Uterus (tissue), 4 donors: ENCODE data around the gene CSTF1. TPM values are rescaled to one million over a fixed set of nuclear protein-coding genes. Genes with fewer than 3 reads are reported as not detected.

Experiments
- DNase-seq, 2 donors: peaks; one replicate each; pipeline ENCODE4 v3.0.0-alpha.2; 2019 to 2020
- H3K27ac ChIP-seq, 2 donors: fragments of 200-600 bp; sonication (generic); 1 replicate in 1 of 2; 2 replicates in 1 of 2; pipeline ENCODE4 v1.5.1; 2016 to 2018
- H3K27me3 ChIP-seq, 2 donors: fragments of 200-600 bp; sonication (generic); one replicate each; pipeline ENCODE4 v1.5.1; 2018 to 2019; ENCODE audit warnings: control low read depth in 1 of 2
- H3K36me3 ChIP-seq, 2 donors: fragments of 200-600 bp; sonication (generic); one replicate each; pipeline ENCODE4 v1.5.1; 2019; ENCODE audit warnings: control low read depth in 1 of 2
- H3K4me1 ChIP-seq, 2 donors: fragments of 200-600 bp; sonication (generic); one replicate each; pipeline ENCODE4 v1.5.1; 2018 to 2019; ENCODE audit warnings: control low read depth in 1 of 2
- H3K4me3 ChIP-seq, 2 donors: fragments of 200-600 bp; sonication (generic); 1 replicate in 1 of 2; 2 replicates in 1 of 2; pipeline ENCODE4 v1.5.1; 2018 to 2019; ENCODE audit warnings: mild to moderate bottlenecking in 1 of 2
- H3K9me3 ChIP-seq, 2 donors: fragments of 200-600 bp; sonication (generic); one replicate each; pipeline ENCODE4 v1.5.1; 2019; ENCODE audit warnings: control low read depth in 1 of 2
- CTCF ChIP-seq, 4 experiments: fragments of 200-600 bp in 2 of 4; fragments of 450-650 bp in 2 of 4; sonication (generic) in 2 of 4; IDR thresholded peaks; one replicate each; pipeline ENCODE4 v1.5.1; 2016 to 2019; ENCODE audit warnings: antibody characterized with exemption in 4 of 4, mild to moderate bottlenecking in 2 of 4, moderate library complexity in 1 of 4
- POLR2A ChIP-seq, 2 donors: fragments of 450-650 bp; IDR thresholded peaks; one replicate each; pipeline ENCODE4 v1.6.1; 2016; ENCODE audit warnings: antibody characterized with exemption in 2 of 2, mild to moderate bottlenecking in 1 of 2, moderate library complexity in 1 of 2
- intact Hi-C: fragments of 100-400 bp; cut with DNase I; formaldehyde crosslinking; loops from one replicate; pipeline ENCODE4 v1.15.1; 2023; ENCODE audit warnings: low total_unique reads
- total RNA-seq, 4 donors: library from RNA; depleted of rRNA in 3 of 4; stranded (reverse); fragments of >200 nt in 3 of 4; gene quantifications; one replicate each; pipeline versions ENCODE4 v1.1.0 to v1.2.4, GENCODE V29; 2014 to 2023
- donor health status: DM: yes; HTN: yes; CAD: no.

Gene CSTF1
- total RNA-seq, 4 donors from 2014 or later, result 20.9 to 44.0 (median 29.9) TPM

- H3K9me3 ChIP-seq, result no peaks in the 10 kb centered on the region
- no peak overlapping the region for H3K4me3 ChIP-seq
- no peaks in the 10 kb centered on the region for H3K4me1 ChIP-seq
- H3K27ac ChIP-seq, result no peak overlapping the region
- H3K36me3 ChIP-seq, result no peaks in the 10 kb centered on the region
- TF ChIP-seq POLR2A (IDR thresholded peaks at IDR 0.05) (no peak), CTCF (IDR thresholded peaks at IDR 0.05) (no peak)
- DNase-seq, result no peak
- intact Hi-C loops, result no loop called here
- H3K27me3 ChIP-seq, result no peaks in the 10 kb centered on the region
Measured at GRCh38 chr20:56380375-56380774, 12.1 kb upstream of the CSTF1 start.

- no peak for TF ChIP-seq POLR2A (IDR thresholded peaks at IDR 0.05)
- no peak for TF ChIP-seq CTCF (IDR thresholded peaks at IDR 0.05)
- Histone ChIP-seq H3K4me1 (no peaks in the 10 kb centered on the region), H3K9me3 (no peaks in the 10 kb centered on the region), H3K36me3 (no peaks in the 10 kb centered on the region), H3K27me3 (no peaks in the 10 kb centered on the region), H3K27ac (no peak overlapping the region), H3K4me3 (no peak overlapping the region)
- DNase-seq, result no peak
- intact Hi-C loops, result no loop called here
Measured at GRCh38 chr20:56381501-56381900, 10.9 kb upstream of the CSTF1 start.

DNA sequence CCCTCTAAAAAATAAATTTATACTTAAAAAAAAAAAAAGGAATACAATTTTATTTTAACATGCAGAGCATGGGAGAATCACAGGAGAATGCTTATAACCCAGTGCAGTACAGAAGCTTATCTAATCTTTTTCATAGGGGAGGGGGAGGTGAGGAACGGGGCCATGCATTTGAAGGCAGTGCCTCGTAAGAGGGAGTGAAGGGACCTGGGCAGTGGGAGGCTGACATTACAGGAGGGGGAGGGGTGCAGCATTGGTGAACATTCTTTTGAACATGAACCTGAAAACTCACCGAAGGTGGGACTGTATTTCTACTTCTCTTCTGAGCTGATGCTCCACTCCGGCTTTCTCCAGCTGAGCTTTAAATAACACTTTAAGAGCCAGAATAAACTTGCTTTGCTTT, 9.7 kb upstream of the CSTF1 start:
- H3K27ac ChIP-seq, result no peak overlapping the region
- TF ChIP-seq CTCF (IDR thresholded peaks at IDR 0.05) (no peak), POLR2A (IDR thresholded peaks at IDR 0.05) (no peak)

GRCh38 chr20:56383334-56383733, 9.1 kb upstream of the CSTF1 start:
- Histone ChIP-seq H3K36me3 (no peaks in the 10 kb centered on the region), H3K9me3 (no peaks in the 10 kb centered on the region), H3K4me3 (no peak overlapping the region), H3K4me1 (no peaks in the 10 kb centered on the region), H3K27ac (no peak overlapping the region), H3K27me3 (no peaks in the 10 kb centered on the region)
- TF ChIP-seq POLR2A (IDR thresholded peaks at IDR 0.05) (no peak), CTCF (IDR thresholded peaks at IDR 0.05) (no peak)
- DNase-seq, result no peak
- intact Hi-C loops, result no loop called here

More for the DNA sequence above, 9.7 kb upstream of the CSTF1 start:
- no peak overlapping the region for H3K4me3 ChIP-seq
- H3K4me1 ChIP-seq, result no peaks in the 10 kb centered on the region
- no peaks in the 10 kb centered on the region for H3K36me3 ChIP-seq
- H3K27me3 ChIP-seq, result no peaks in the 10 kb centered on the region
- intact Hi-C loops, result no loop called here
- no peaks in the 10 kb centered on the region for H3K9me3 ChIP-seq
- no peak for DNase-seq

DNA sequence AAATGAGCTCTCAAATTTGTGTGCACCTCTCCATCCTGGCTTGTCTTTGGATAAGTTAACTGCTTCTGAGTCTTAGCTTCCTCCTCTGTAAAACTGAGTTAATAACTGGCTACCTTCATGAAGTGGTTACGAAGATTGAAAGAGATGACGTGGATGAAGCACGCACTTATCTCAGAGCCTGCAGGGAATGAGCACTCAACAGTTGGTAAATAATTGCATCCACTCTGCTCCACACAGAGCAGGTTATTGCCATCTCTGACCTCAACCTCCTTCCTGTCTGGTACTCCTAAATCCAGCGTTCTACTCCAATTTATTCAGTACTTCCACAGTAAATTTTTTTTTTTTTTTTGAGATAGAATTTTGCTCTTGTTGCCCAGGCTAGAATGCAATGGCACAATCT, 7.3 kb upstream of the CSTF1 start:
- H3K4me1 ChIP-seq, result no peaks in the 10 kb centered on the region
- no peaks in the 10 kb centered on the region for H3K9me3 ChIP-seq
- no peaks in the 10 kb centered on the region for H3K27me3 ChIP-seq
- H3K4me3 ChIP-seq, result no peak overlapping the region
- TF ChIP-seq CTCF (IDR thresholded peaks at IDR 0.05) (no peak), POLR2A (IDR thresholded peaks at IDR 0.05) (no peak)
- no peaks in the 10 kb centered on the region for H3K36me3 ChIP-seq
- DNase-seq, result no peak
- H3K27ac ChIP-seq, result no peak overlapping the region
- intact Hi-C loops, result no loop called here
